Natural killer cell (primary cell): Measurements from ENCODE around the gene FAM83E. TPM values are rescaled to one million over a fixed set of nuclear protein-coding genes. Genes with fewer than 3 reads are reported as not detected.

ENCODE experiments used
- ATAC-seq, 3 donors: fragments of 150-1000 bp in 2 of 3; fragments of 200-7000 bp in 1 of 3; cut with Tn5 transposase; 1 replicate in 1 of 3; 2 replicates in 2 of 3; pipeline ENCODE4 v1.10.0; 2021; ENCODE audit warnings: mild to moderate bottlenecking in 2 of 3, moderate library complexity in 2 of 3
- DNase-seq, 2 donors: peaks; one replicate each; pipeline versions ENCODE4 v3.0.0 to v3.0.0-alpha.2; 2013 to 2021; ENCODE audit warnings: mixed read lengths in 1 of 2
- H3K27ac ChIP-seq: one replicate; pipeline ENCODE4 v1.5.1; 2013; ENCODE audit warnings: mild to moderate bottlenecking, low read length
- H3K27me3 ChIP-seq: one replicate; pipeline ENCODE4 v1.6.1; 2013; ENCODE audit warnings: low read length; ENCODE audit not compliant: control insufficient read depth, insufficient read depth
- H3K36me3 ChIP-seq: one replicate; pipeline ENCODE4 v1.6.1; 2013; ENCODE audit warnings: low read length; ENCODE audit not compliant: control insufficient read depth, insufficient read depth
- H3K4me1 ChIP-seq: one replicate; pipeline ENCODE4 v1.6.1; 2013; ENCODE audit warnings: low read length; ENCODE audit not compliant: control insufficient read depth, insufficient read depth
- H3K4me3 ChIP-seq: one replicate; pipeline ENCODE4 v1.5.1; 2013; ENCODE audit warnings: low read length
- H3K9me3 ChIP-seq: one replicate; pipeline ENCODE4 v1.6.1; 2013; ENCODE audit warnings: low read length; ENCODE audit not compliant: control insufficient read depth, insufficient read depth
- H3K27ac Mint-ChIP-seq, 2 donors: one replicate each; pipeline ENCODE4 v1.8.0; 2022; ENCODE audit warnings: mild to moderate bottlenecking in 2 of 2, mixed read lengths in 2 of 2, moderate library complexity in 1 of 2
- H3K27me3 Mint-ChIP-seq, 2 donors: one replicate each; pipeline ENCODE4 v1.8.0; 2022; ENCODE audit warnings: low read depth in 2 of 2, mixed read lengths in 2 of 2
- H3K36me3 Mint-ChIP-seq: one replicate; pipeline ENCODE4 v1.8.0; 2022; ENCODE audit warnings: mixed read lengths
- H3K4me1 Mint-ChIP-seq, 2 donors: one replicate each; pipeline ENCODE4 v1.8.0; 2022; ENCODE audit warnings: mixed read lengths in 2 of 2
- H3K4me3 Mint-ChIP-seq: one replicate; pipeline ENCODE4 v1.8.0; 2022; ENCODE audit warnings: mild to moderate bottlenecking, moderate library complexity, mixed read lengths
- H3K9me3 Mint-ChIP-seq, 2 donors: one replicate each; pipeline ENCODE4 v1.8.0; 2022; ENCODE audit warnings: mixed read lengths in 2 of 2
- WGBS: methylation state at CpG from one replicate; pipeline ENCODE4 v1.1.7; 2013; ENCODE audit warnings: missing lambda C conversion rate; ENCODE audit not compliant: insufficient coverage; 5-methylcytosine and 5-hydroxymethylcytosine counted together
- intact Hi-C: fragments of 100-400 bp; cut with micrococcal nuclease; formaldehyde crosslinking; loops from one replicate; pipeline ENCODE4 v1.14.2; 2022
- total RNA-seq, 4 donors: library from RNA; stranded (reverse); fragments of 120-200 nt in 1 of 4; gene quantifications; one replicate each; pipeline versions ENCODE4 v1.2.3 to v1.2.4, GENCODE V29; 2013 to 2022
- TF ChIP-seq, protein P1 (sequence below): fragments of 200-600 bp; IDR thresholded peaks from one replicate; pipeline ENCODE4 v1.8.0; 2022; ENCODE audit warnings: antibody characterized with exemption

FAM83E gene
- total RNA-seq, 3 donors from 2014 or later (not counting 1 experiment from before 2014, with no cell fraction given): 0.70 to 1.3 (median 1.1) TPM

DNA sequence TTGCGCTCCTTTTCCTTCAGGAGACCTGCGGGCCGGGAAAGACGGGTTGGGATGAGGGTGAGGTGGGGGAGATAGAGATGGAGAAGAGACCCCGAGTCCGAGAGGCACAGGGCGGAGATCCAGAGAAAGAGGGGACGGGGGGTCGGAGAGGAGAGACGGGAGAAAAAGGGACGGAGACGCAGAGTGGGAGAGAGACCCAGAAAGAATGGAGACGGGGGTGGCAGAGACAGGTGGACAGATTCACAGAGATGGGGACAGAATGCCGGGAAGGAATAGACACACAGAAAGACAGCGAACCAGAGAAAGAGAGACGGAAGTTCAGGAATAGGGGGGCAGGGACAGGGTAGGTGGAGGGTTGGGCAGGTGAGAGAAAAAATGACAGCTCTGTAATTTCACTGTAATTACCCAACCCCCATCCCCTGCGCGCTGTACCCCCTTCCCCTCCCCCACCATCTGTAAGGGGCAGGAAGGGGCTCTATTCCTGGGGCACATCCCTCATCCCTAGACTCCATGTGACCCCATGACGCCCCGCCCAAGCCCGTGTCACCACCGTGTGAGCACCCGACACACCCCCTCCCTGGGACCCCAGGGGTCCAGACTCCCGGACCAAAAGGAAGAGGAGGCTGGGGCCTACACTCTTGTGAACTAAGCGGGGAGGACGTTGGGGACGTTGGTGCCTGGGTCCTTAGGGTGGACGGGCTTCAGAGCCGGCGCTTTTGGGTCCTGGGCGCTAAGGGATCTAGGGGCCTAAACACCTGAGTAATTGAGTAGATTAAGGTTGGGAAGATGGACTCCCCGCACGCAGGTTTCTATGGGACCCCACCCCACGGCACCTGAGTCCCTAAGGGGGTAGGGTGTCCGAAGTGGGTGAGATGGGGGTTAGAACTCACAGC, 21.3 kb upstream of the FAM83E start:
- no peaks in the 10 kb centered on the region for H3K27me3 Mint-ChIP-seq
- Histone ChIP-seq H3K27ac (peak overlapping the region; percentile 56), H3K9me3 (no peaks in the 10 kb centered on the region), H3K4me3 (peak overlapping the region; percentile 72), H3K4me1 (peaks cover 59% of the 10 kb centered on the region), H3K36me3 (peaks cover 18% of the 10 kb centered on the region), H3K27me3 (no peaks in the 10 kb centered on the region)
- no peaks in the 10 kb centered on the region for H3K36me3 Mint-ChIP-seq
- peak overlapping the region; percentile 99 for H3K27ac Mint-ChIP-seq
- ATAC-seq: no peak
- TF ChIP-seq, protein P1, sequence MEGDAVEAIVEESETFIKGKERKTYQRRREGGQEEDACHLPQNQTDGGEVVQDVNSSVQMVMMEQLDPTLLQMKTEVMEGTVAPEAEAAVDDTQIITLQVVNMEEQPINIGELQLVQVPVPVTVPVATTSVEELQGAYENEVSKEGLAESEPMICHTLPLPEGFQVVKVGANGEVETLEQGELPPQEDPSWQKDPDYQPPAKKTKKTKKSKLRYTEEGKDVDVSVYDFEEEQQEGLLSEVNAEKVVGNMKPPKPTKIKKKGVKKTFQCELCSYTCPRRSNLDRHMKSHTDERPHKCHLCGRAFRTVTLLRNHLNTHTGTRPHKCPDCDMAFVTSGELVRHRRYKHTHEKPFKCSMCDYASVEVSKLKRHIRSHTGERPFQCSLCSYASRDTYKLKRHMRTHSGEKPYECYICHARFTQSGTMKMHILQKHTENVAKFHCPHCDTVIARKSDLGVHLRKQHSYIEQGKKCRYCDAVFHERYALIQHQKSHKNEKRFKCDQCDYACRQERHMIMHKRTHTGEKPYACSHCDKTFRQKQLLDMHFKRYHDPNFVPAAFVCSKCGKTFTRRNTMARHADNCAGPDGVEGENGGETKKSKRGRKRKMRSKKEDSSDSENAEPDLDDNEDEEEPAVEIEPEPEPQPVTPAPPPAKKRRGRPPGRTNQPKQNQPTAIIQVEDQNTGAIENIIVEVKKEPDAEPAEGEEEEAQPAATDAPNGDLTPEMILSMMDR: no peak
- peak overlapping the region; percentile 95 for H3K4me3 Mint-ChIP-seq
- WGBS: 2% methylated on average over 32 of the region's 35 CpGs
- peaks cover 0 to 4% of the 10 kb centered on the region in 2 donors for H3K9me3 Mint-ChIP-seq
- peaks cover 39 to 51% of the 10 kb centered on the region in 2 donors for H3K4me1 Mint-ChIP-seq
- intact Hi-C loops: loop anchor here (2.0 to 10.0 kb wide), 7 partner anchors 17 to 1006 kb away; partner anchors contain the start of genes GYS1, PPP1R15A, RPL18 and RRAS
- DNase-seq: peak in 1 of 2 donors; percentile 57

DNA sequence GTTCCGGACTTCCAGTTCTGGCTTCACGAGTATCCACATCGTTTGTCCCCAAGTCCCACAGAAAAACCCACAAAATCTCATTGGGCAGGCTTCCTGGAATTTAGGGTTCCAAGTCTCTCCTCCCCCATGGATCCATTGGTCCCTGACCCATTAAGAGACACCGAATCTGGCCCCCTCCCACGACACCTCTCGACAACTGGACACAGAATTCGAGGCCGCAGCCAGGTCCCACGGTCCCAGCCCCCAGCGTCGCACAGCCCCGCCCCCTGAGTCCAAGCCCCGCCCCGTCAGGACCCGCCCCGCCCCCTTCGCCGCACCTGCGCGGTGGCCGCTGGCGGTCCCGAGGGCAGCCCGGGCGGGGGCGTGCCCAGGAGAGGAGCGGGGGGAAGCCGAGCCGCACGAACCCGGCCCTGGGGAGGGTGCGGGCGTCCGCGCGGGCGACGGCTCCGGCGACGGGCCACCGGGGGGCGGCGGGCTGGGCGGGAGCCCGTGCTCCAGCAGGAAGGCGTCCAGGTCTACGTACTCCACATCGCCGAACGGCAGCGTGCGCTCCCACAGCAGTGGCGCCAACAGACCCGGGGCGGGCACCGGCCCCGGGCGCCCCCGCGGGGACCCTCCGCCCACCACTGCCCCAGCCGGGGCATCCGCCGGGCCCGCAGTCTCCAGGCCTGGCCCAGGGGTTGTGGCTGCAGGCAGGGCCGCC, 20.5 kb upstream of the FAM83E start:
- H3K9me3 Mint-ChIP-seq: peaks cover 0 to 4% of the 10 kb centered on the region in 2 donors
- peaks cover 26% of the 10 kb centered on the region for H3K36me3 ChIP-seq
- no peaks in the 10 kb centered on the region for H3K27me3 ChIP-seq
- H3K27ac Mint-ChIP-seq: peak overlapping the region; percentile 99
- H3K27me3 Mint-ChIP-seq: no peaks in the 10 kb centered on the region
- H3K9me3 ChIP-seq: no peaks in the 10 kb centered on the region
- WGBS: under 1% methylated on average over 67 of the region's 67 CpGs
- peak overlapping the region; percentile 95 for H3K4me3 Mint-ChIP-seq
- H3K27ac ChIP-seq: peak overlapping the region; percentile 70
- H3K36me3 Mint-ChIP-seq: no peaks in the 10 kb centered on the region
- H3K4me3 ChIP-seq: peak overlapping the region; percentile 72
- peaks cover 67% of the 10 kb centered on the region for H3K4me1 ChIP-seq
- H3K4me1 Mint-ChIP-seq: peaks cover 39 to 51% of the 10 kb centered on the region in 2 donors
- DNase-seq (peak; percentile 69 to 85), ATAC-seq (peak in 2 of 3 donors; percentile 9 to 18)
- intact Hi-C loops: loop anchor here (5.0 to 10.0 kb wide), 6 partner anchors 42 to 1007 kb away; partner anchors contain the start of genes GYS1, PPP1R15A, RRAS and RUVBL2
- TF ChIP-seq, protein P1: no peak

DNA sequence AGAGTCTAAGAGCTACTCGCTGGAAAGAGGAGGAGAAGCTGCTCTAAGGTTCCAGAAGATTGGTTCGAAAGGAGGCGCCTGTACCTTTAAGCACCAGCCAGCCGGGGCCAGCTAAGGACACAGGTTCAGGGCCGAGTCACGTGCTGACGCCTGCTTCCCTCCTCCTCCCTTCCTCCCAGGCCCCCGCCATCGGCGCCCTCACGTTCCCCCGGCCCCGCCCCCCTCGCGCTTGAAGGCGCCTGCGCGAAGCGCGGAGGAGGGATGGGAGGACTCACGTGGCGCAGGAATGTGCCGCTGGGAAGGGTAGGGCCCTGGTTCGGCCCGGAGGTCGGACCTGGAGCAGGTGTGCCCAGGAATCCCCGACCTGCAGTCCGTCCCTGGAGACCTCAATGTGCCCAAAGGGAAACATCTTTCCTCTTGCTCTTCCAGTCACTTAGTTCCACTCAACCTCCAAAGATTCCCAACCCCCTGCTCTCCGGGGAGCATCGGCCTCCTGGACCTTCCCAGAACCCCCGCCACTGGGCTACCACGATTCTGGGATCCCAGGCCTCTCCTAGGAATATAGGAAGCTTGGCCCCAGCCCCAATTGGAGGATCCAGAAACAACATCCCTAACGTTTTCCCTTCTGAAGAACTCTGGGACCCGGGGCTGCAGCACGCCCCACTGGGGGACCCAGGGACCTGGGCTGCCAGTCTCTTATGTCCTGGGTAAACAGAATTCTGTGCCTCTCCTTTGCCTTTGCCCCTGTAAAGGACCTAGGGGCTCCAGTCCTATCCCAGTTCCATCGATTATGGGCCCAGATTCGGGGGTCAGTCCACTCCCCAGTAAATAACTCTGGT, 19.8 kb upstream of the FAM83E start:
- H3K27ac ChIP-seq: peak overlapping the region; percentile 70
- Mint-ChIP-seq H3K9me3 (peaks cover 0 to 4% of the 10 kb centered on the region in 2 donors), H3K27ac (peak overlapping the region; percentile 85 to 99), H3K36me3 (no peaks in the 10 kb centered on the region), H3K4me3 (peak overlapping the region; percentile 86), H3K27me3 (no peaks in the 10 kb centered on the region), H3K4me1 (peaks cover 35 to 46% of the 10 kb centered on the region in 2 donors)
- 6% methylated on average over 37 of the region's 37 CpGs for WGBS
- DNase-seq (peak; percentile 83 to 95), ATAC-seq (peak; percentile 13 to 33 (median 24))
- H3K27me3 ChIP-seq: no peaks in the 10 kb centered on the region
- peaks cover 67% of the 10 kb centered on the region for H3K4me1 ChIP-seq
- peak overlapping the region; percentile 26 for H3K4me3 ChIP-seq
- H3K36me3 ChIP-seq: peaks cover 33% of the 10 kb centered on the region
- no peaks in the 10 kb centered on the region for H3K9me3 ChIP-seq
- intact Hi-C loops: loop anchor here (5.0 to 10.0 kb wide), 6 partner anchors 43 to 1008 kb away; partner anchors contain the start of genes GYS1, PPP1R15A, RRAS and RUVBL2
- TF ChIP-seq, protein P1: no peak
